Mesendoderm (in vitro differentiated cells): Measurements from ENCODE around the gene SKIC8.
A peak's percentile ranks its signal among the peaks of the same experiment; 100 is the strongest.

Source experiments
- DNase-seq: peaks from one replicate; pipeline ENCODE4 v3.0.0; 2013
- H2AK5ac ChIP-seq: 2 replicates; pipeline ENCODE4 v1.6.1; 2013; ENCODE audit warnings: low read length, inconsistent platforms
- H2BK120ac ChIP-seq: 2 replicates; pipeline ENCODE4 v1.6.1; 2013; ENCODE audit warnings: low read depth, mild to moderate bottlenecking, low read length, moderate library complexity, mixed read lengths
- H2BK15ac ChIP-seq: replicated peaks from 2 replicates; pipeline ENCODE4 v1.6.1; 2013; ENCODE audit warnings: low read depth, mild to moderate bottlenecking, moderate library complexity
- H2BK5ac ChIP-seq: 2 replicates; pipeline ENCODE4 v1.6.1; 2013; ENCODE audit warnings: low read length, inconsistent platforms
- H3K18ac ChIP-seq: 2 replicates; pipeline ENCODE4 v1.6.1; 2013; ENCODE audit warnings: mild to moderate bottlenecking, low read length, mixed read lengths
- H3K23ac ChIP-seq: one replicate; pipeline ENCODE4 v1.6.1; 2013; ENCODE audit warnings: low read length
- H3K27ac ChIP-seq: 2 replicates; pipeline ENCODE4 v1.5.1; 2013; ENCODE audit warnings: low read depth, mild to moderate bottlenecking, inconsistent platforms, low read length, moderate library complexity
- H3K27me3 ChIP-seq: 2 replicates; pipeline ENCODE4 v1.6.1; 2013; ENCODE audit warnings: low read length, control low read depth, mild to moderate bottlenecking, inconsistent platforms; ENCODE audit not compliant: insufficient read depth, poor library complexity
- H3K36me3 ChIP-seq: 2 replicates; pipeline ENCODE4 v1.6.1; 2013; ENCODE audit warnings: low read length, inconsistent platforms; ENCODE audit not compliant: control insufficient read depth, insufficient read depth
- H3K4ac ChIP-seq: one replicate; pipeline ENCODE4 v1.6.1; 2013; ENCODE audit warnings: low read depth, mild to moderate bottlenecking, low read length, moderate library complexity
- H3K4me1 ChIP-seq: 2 replicates; pipeline ENCODE4 v1.6.1; 2013; ENCODE audit warnings: low read depth, low read length, inconsistent platforms; ENCODE audit not compliant: control insufficient read depth
- H3K4me2 ChIP-seq: 2 replicates; pipeline ENCODE4 v1.6.1; 2013; ENCODE audit warnings: low read length
- H3K4me3 ChIP-seq: 2 replicates; pipeline ENCODE4 v1.5.1; 2013; ENCODE audit warnings: mild to moderate bottlenecking, low read length
- H3K56ac ChIP-seq: one replicate; pipeline ENCODE4 v1.6.1; 2013; ENCODE audit warnings: low read length
- H3K79me1 ChIP-seq: 2 replicates; pipeline ENCODE4 v1.6.1; 2013; ENCODE audit warnings: low read length, inconsistent platforms
- H3K79me2 ChIP-seq: 2 replicates; pipeline ENCODE4 v1.6.1; 2013; ENCODE audit warnings: mild to moderate bottlenecking, low read length; ENCODE audit not compliant: control insufficient read depth, insufficient read depth
- H3K9ac ChIP-seq: 2 replicates; pipeline ENCODE4 v1.6.1; 2013; ENCODE audit warnings: low read length, inconsistent platforms
- H4K5ac ChIP-seq: one replicate; pipeline ENCODE4 v1.6.1; 2013; ENCODE audit warnings: low read length
- H4K8ac ChIP-seq: one replicate; pipeline ENCODE4 v1.6.1; 2013; ENCODE audit warnings: low read depth, mild to moderate bottlenecking, control low read depth, low read length, moderate library complexity
- WGBS: extraction: QIAGEN DNeasy Blood & Tissue Kit; methylation state at CpG from one replicate; pipeline ENCODE4 v1.1.7; 2013; ENCODE audit warnings: low lambda C conversion rate, missing lambda C conversion rate; ENCODE audit not compliant: insufficient coverage; ENCODE audit errors: extremely low coverage; 5-methylcytosine and 5-hydroxymethylcytosine counted together

SKIC8 gene

GRCh38 chr15:78266806-78267205 lies 32.6 kb downstream of the SKIC8 start:
- no peak overlapping the region for H3K56ac ChIP-seq
- H3K4me1 ChIP-seq: no peaks in the 10 kb centered on the region
- H3K23ac ChIP-seq: no peak overlapping the region
- no peaks in the 10 kb centered on the region for H3K36me3 ChIP-seq
- no CpG with 5 or more reads among the region's 2 CpGs for WGBS
- H3K4ac ChIP-seq: no peak overlapping the region
- H4K8ac ChIP-seq: no peak overlapping the region
- no peak overlapping the region for H2BK120ac ChIP-seq
- no peak overlapping the region for H3K18ac ChIP-seq
- H3K4me2 ChIP-seq: no peak overlapping the region
- H2AK5ac ChIP-seq: no peak overlapping the region
- no peaks in the 10 kb centered on the region for H3K27me3 ChIP-seq
- no peak overlapping the region for H3K4me3 ChIP-seq
- no peaks in the 10 kb centered on the region for H3K79me2 ChIP-seq
- H3K79me1 ChIP-seq: no peaks in the 10 kb centered on the region
- no peak overlapping the region for H2BK15ac ChIP-seq
- H4K5ac ChIP-seq: no peak overlapping the region
- H3K27ac ChIP-seq: no peak overlapping the region
- DNase-seq: no peak
- H3K9ac ChIP-seq: no peak overlapping the region
- no peak overlapping the region for H2BK5ac ChIP-seq

GRCh38 chr15:78266229-78266628 lies 33.2 kb downstream of the SKIC8 start:
- Histone ChIP-seq H3K18ac (no peak overlapping the region), H3K4me3 (no peak overlapping the region), H4K5ac (no peak overlapping the region), H3K4ac (no peak overlapping the region), H3K36me3 (no peaks in the 10 kb centered on the region), H3K79me1 (no peaks in the 10 kb centered on the region), H3K56ac (no peak overlapping the region), H3K27ac (no peak overlapping the region), H3K23ac (no peak overlapping the region), H3K27me3 (no peaks in the 10 kb centered on the region), H2BK5ac (no peak overlapping the region), H3K4me1 (no peaks in the 10 kb centered on the region), H3K79me2 (no peaks in the 10 kb centered on the region), H2BK120ac (no peak overlapping the region), H3K4me2 (no peak overlapping the region), H4K8ac (no peak overlapping the region), H2AK5ac (no peak overlapping the region), H3K9ac (no peak overlapping the region), H2BK15ac (no peak overlapping the region)
- no peak for DNase-seq

- no peak overlapping the region for H2AK5ac ChIP-seq
- no peaks in the 10 kb centered on the region for H3K27me3 ChIP-seq
- no peak overlapping the region for H2BK5ac ChIP-seq
- H3K23ac ChIP-seq: no peak overlapping the region
- DNase-seq: no peak
- no peak overlapping the region for H3K4me2 ChIP-seq
- no peak overlapping the region for H4K8ac ChIP-seq
- WGBS: no CpG with 5 or more reads among the region's 9 CpGs
- no peaks in the 10 kb centered on the region for H3K79me2 ChIP-seq
- H3K36me3 ChIP-seq: no peaks in the 10 kb centered on the region
- H3K79me1 ChIP-seq: no peaks in the 10 kb centered on the region
- no peak overlapping the region for H3K4me3 ChIP-seq
- H3K27ac ChIP-seq: no peak overlapping the region
- no peak overlapping the region for H3K9ac ChIP-seq
- H3K56ac ChIP-seq: no peak overlapping the region
- no peak overlapping the region for H3K18ac ChIP-seq
- H3K4me1 ChIP-seq: no peaks in the 10 kb centered on the region
- H2BK15ac ChIP-seq: no peak overlapping the region
- H3K4ac ChIP-seq: no peak overlapping the region
- no peak overlapping the region for H4K5ac ChIP-seq
- H2BK120ac ChIP-seq: no peak overlapping the region
Observed at GRCh38 chr15:78265752-78266224, 33.6 kb downstream of the SKIC8 start.

GRCh38 chr15:78265137-78265460 lies 34.3 kb downstream of the SKIC8 start:
- H3K4me3 ChIP-seq: no peak overlapping the region
- WGBS: no CpG with 5 or more reads among the region's 12 CpGs
- no peaks in the 10 kb centered on the region for H3K4me1 ChIP-seq
- H3K79me1 ChIP-seq: no peaks in the 10 kb centered on the region
- H3K27ac ChIP-seq: no peak overlapping the region
- H4K8ac ChIP-seq: no peak overlapping the region
- H3K56ac ChIP-seq: no peak overlapping the region
- no peak overlapping the region for H3K4ac ChIP-seq
- H4K5ac ChIP-seq: no peak overlapping the region
- H3K18ac ChIP-seq: no peak overlapping the region
- no peak for DNase-seq
- H3K27me3 ChIP-seq: no peaks in the 10 kb centered on the region
- no peak overlapping the region for H2AK5ac ChIP-seq
- H3K36me3 ChIP-seq: no peaks in the 10 kb centered on the region
- no peak overlapping the region for H3K9ac ChIP-seq
- H2BK5ac ChIP-seq: no peak overlapping the region
- H3K4me2 ChIP-seq: no peak overlapping the region
- no peaks in the 10 kb centered on the region for H3K79me2 ChIP-seq
- H2BK120ac ChIP-seq: no peak overlapping the region
- H3K23ac ChIP-seq: no peak overlapping the region
- H2BK15ac ChIP-seq: no peak overlapping the region

- no peaks in the 10 kb centered on the region for H3K79me2 ChIP-seq
- WGBS: no CpG with 5 or more reads among the region's 107 CpGs
- H3K9ac ChIP-seq: no peak within 1 kb of the TSS
- H3K4ac ChIP-seq: no peak within 1 kb of the TSS
- no peak within 1 kb of the TSS for H2BK15ac ChIP-seq
- H3K56ac ChIP-seq: peak within 1 kb of the TSS; percentile 34
- H2BK5ac ChIP-seq: no peak within 1 kb of the TSS
- no peak within 1 kb of the TSS for H3K4me3 ChIP-seq
- H3K27me3 ChIP-seq: no peaks in the 10 kb centered on the region
- H3K36me3 ChIP-seq: no peaks in the 10 kb centered on the region
- H4K5ac ChIP-seq: no peak within 1 kb of the TSS
- H3K4me2 ChIP-seq: no peak within 1 kb of the TSS
- no peak within 1 kb of the TSS for H3K18ac ChIP-seq
- H2BK120ac ChIP-seq: no peak within 1 kb of the TSS
- no peak within 1 kb of the TSS for H3K23ac ChIP-seq
- no peak within 1 kb of the TSS for H2AK5ac ChIP-seq
- H3K79me1 ChIP-seq: no peaks in the 10 kb centered on the region
- no peak for DNase-seq
- no peak within 1 kb of the TSS for H4K8ac ChIP-seq
- H3K27ac ChIP-seq: no peak within 1 kb of the TSS
- H3K4me1 ChIP-seq: no peaks in the 10 kb centered on the region
Observed at GRCh38 chr15:78264304-78265136, 34.9 kb downstream of the SKIC8 start, which contains the start of gene DNAJA4. DNAJA4 (plus strand) TSS chr15:78264562; CDS start chr15:78264764, 202 bp downstream.

GRCh38 chr15:78263907-78264303 lies 35.5 kb downstream of the SKIC8 start:
- no peak overlapping the region for H3K4ac ChIP-seq
- WGBS: no CpG with 5 or more reads among the region's 23 CpGs
- no peak overlapping the region for H4K8ac ChIP-seq
- no peak overlapping the region for H2BK120ac ChIP-seq
- H3K56ac ChIP-seq: no peak overlapping the region
- no peak overlapping the region for H3K4me3 ChIP-seq
- no peak overlapping the region for H3K18ac ChIP-seq
- H3K9ac ChIP-seq: no peak overlapping the region
- no peaks in the 10 kb centered on the region for H3K4me1 ChIP-seq
- H4K5ac ChIP-seq: no peak overlapping the region
- no peak for DNase-seq
- no peak overlapping the region for H3K4me2 ChIP-seq
- no peaks in the 10 kb centered on the region for H3K79me2 ChIP-seq
- no peak overlapping the region for H3K23ac ChIP-seq
- no peaks in the 10 kb centered on the region for H3K79me1 ChIP-seq
- no peak overlapping the region for H2BK5ac ChIP-seq
- no peaks in the 10 kb centered on the region for H3K27me3 ChIP-seq
- no peak overlapping the region for H2BK15ac ChIP-seq
- no peak overlapping the region for H2AK5ac ChIP-seq
- H3K27ac ChIP-seq: no peak overlapping the region
- H3K36me3 ChIP-seq: no peaks in the 10 kb centered on the region
